NCI-H2196 (cell line): ENCODE data around the gene EGLN2.
A peak's percentile ranks its signal among the peaks of the same experiment; 100 is the strongest.
"Not testable (repeated sequence)": the region's sequence is repeated elsewhere in the genome, so short reads cannot be mapped to it uniquely, and the experiment has no call there.

Source experiments
- DNase-seq: peaks from one replicate; lab custom pipeline; 2025; ENCODE audit not compliant: unreplicated experiment; lab: John Stamatoyannopoulos, UW

The EGLN2 gene

GRCh38 chr19:40776364-40776763 lies 22.6 kb upstream of the EGLN2 start:
- DNase-seq, result no peak

- peak; percentile 93 for DNase-seq
Observed at GRCh38 chr19:40776932-40777644, 21.9 kb upstream of the EGLN2 start.

- DNase-seq, result no peak
Observed at GRCh38 chr19:40777645-40777936, 21.4 kb upstream of the EGLN2 start.

DNA sequence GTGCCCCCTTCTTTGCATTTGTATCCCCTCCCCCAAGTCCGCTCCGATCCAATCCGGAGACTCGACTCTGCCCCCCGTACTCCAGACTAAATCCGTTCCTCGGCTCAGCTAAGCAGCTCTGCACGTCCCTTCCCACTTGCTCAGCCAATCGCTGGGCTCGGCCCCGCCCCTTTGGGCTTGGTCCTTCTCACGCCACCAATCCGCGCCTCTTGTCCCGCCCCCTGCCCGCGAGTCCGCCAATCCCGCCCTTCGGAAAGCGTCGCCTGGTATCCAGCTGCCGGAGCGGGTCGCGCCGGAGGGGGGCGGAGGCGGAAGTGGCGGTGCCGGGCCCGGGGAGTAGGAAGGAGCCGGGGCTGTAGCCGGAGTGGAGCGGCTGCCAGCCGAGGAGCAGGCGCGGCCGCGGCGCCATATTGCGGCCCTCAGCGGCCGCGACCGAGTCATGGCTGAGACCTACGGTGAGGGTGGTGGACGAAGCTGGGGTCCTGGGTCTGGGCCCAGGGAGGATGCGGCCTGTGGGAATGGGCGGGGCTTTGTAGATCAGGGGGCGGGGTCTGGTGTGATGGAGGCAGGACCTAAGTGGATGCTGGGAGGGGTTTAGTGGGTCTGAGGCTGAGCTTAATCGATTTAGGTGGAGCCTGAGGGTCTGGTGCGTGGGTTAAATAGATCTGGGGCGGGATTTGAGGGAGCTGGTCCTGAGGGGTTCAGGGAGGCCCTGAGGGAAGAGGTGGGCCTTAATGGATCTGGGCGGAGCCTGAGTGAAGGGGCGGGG lies 20.9 kb upstream of the EGLN2 start, which contains the start of gene RAB4B:
Gene RAB4B (plus strand): TSS at position 311 of the 769 bp plus-strand sequence. CDS start 129 bp downstream, at position 440.
- peak; percentile 99 for DNase-seq

GRCh38 chr19:40778706-40779284 lies 20.2 kb upstream of the EGLN2 start:
- DNase-seq, result no peak

- no peak for DNase-seq
Observed at GRCh38 chr19:40780582-40780981, 18.4 kb upstream of the EGLN2 start.

DNA sequence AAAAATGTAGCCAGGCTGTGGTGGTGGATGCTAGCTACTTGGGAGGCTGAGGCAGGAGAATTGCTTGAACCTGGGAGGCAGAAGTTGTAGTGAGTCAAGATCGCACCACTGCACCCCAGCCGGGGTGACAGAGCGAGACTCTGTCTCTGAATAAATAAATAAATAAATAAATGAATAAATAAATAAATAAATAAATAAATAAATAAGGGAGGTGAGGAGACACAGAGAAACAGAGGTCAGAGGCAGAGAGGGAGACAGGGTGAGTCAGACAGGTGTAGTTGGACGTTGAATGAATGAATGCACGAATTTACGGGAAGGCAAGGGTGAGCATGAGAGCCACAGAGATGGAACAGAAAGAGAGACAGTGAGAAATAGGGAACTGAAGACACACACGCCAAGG lies 17.9 kb upstream of the EGLN2 start:
- DNase-seq, result no peak

DNA sequence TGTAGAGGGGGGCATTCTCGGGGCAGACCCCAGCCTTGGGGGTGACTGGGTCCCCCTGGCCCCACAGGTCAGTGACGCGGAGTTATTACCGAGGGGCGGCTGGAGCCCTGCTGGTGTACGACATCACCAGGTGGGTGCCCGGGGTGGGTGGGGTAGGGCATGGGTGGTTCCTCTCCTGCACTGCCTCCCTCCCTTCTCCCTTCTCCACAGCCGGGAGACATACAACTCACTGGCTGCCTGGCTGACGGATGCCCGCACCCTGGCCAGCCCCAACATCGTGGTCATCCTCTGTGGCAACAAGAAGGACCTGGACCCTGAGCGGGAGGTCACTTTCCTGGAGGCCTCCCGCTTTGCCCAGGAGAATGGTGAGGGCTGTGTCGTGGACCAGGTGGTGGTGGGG lies 15.3 kb upstream of the EGLN2 start:
- no peak for DNase-seq

- DNase-seq, result not testable (repeated sequence)
Observed at GRCh38 chr19:40784146-40784545, 14.8 kb upstream of the EGLN2 start.

GRCh38 chr19:40785526-40785925 lies 13.5 kb upstream of the EGLN2 start:
- DNase-seq, result no peak

GRCh38 chr19:40786060-40787037 lies 12.6 kb upstream of the EGLN2 start:
- no peak for DNase-seq

GRCh38 chr19:40791349-40791748 lies 7.6 kb upstream of the EGLN2 start:
- no peak for DNase-seq

- no peak for DNase-seq
Observed at GRCh38 chr19:40791996-40792395, 7.0 kb upstream of the EGLN2 start.

GRCh38 chr19:40797166-40797962 lies 1.6 kb upstream of the EGLN2 start:
- no peak for DNase-seq

- DNase-seq, result peak; percentile 46
Observed at GRCh38 chr19:40797963-40798682, 868 bp upstream of the EGLN2 start.

DNA sequence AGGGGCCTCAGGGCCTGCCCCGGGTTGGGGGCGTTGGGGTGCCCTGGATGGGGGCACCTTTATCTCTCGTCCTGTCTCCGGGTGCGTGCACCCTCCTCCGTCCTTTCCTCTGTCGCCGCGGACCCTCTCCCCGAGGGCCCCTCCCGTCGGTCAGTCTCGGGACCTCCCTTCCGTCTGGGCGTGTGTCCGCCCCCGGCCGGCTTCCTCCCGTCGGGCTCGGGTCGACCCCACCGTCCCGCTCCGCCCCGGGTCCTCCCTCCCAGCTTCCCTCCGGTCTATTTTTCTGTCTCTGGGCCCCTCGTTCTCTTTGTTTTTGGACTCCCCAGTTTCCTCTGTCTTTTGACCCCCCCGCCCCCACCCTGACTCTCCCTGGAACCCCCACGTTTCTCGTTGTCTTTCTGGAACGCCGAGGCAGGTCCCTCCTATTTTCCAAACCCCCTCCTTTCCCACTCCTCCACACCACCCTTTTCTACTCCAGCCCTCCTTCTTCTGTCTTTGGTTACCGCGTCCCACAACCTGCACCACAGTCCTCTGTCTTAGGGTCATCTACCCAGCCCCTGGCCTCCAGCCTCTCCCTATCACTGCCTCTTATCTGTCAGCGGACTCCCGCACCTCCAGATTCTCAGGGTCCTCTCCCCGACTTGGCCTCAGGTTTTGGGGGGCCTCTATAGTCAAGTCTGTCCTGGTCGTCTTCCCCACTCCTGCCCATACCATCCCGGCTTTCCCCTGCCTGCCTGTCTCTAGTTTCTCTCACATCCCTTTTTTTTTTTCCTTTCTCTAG lies 757 bp downstream of the EGLN2 start:
- DNase-seq, result no peak

GRCh38 chr19:40800339-40800996 lies 1.5 kb downstream of the EGLN2 start:
- DNase-seq, result no peak

DNA sequence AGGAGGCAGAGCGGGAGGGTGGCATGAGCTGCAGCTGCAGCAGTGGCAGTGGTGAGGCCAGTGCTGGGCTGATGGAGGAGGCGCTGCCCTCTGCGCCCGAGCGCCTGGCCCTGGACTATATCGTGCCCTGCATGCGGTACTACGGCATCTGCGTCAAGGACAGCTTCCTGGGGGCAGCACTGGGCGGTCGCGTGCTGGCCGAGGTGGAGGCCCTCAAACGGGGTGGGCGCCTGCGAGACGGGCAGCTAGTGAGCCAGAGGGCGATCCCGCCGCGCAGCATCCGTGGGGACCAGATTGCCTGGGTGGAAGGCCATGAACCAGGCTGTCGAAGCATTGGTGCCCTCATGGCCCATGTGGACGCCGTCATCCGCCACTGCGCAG lies 2.0 kb downstream of the EGLN2 start:
- DNase-seq, result no peak
